DOHH2 (cell line): ENCODE results near the gene WHAMM.

Source experiments
- H3F3A ChIP-seq: fragments of 200-600 bp; sonication (generic), shearing (Covaris generic); 2 replicates; pipeline ENCODE4 v1.6.0; 2016; ENCODE audit warnings: antibody characterized with exemption, mild to moderate bottlenecking; ENCODE audit not compliant: control insufficient read depth, insufficient read depth
- H3K27ac ChIP-seq: fragments of 200-600 bp; sonication (generic); 2 replicates; pipeline ENCODE4 v1.5.1; 2014; ENCODE audit warnings: low read depth, mild to moderate bottlenecking, low read length, moderate library complexity
- H3K27me3 ChIP-seq: fragments of 200-600 bp; sonication (generic); 2 replicates; pipeline ENCODE4 v1.6.1; 2014; ENCODE audit warnings: mild to moderate bottlenecking, low read length, mixed read lengths; ENCODE audit not compliant: control insufficient read depth
- H3K36me3 ChIP-seq: fragments of 200-600 bp; sonication (generic); 2 replicates; pipeline ENCODE4 v1.6.1; 2014; ENCODE audit warnings: mild to moderate bottlenecking, low read length, moderate library complexity, mixed read lengths; ENCODE audit not compliant: control insufficient read depth
- H3K4me1 ChIP-seq: fragments of 200-600 bp; sonication (generic); 2 replicates; pipeline ENCODE4 v1.6.1; 2014; ENCODE audit warnings: mild to moderate bottlenecking, low read length, mixed read lengths; ENCODE audit not compliant: control insufficient read depth
- H3K4me2 ChIP-seq: fragments of 200-600 bp; sonication (generic); 2 replicates; pipeline ENCODE4 v1.6.0; 2014; ENCODE audit warnings: mild to moderate bottlenecking, low read length, moderate library complexity
- H3K4me3 ChIP-seq: fragments of 200-600 bp; sonication (generic); 2 replicates; pipeline ENCODE4 v1.5.1; 2014; ENCODE audit warnings: mild to moderate bottlenecking, low read length, mixed read lengths
- H3K79me2 ChIP-seq: fragments of 200-600 bp; sonication (generic); 2 replicates; pipeline ENCODE4 v1.6.1; 2014; ENCODE audit warnings: mild to moderate bottlenecking, low read length, mixed read lengths; ENCODE audit not compliant: control insufficient read depth
- H3K9me2 ChIP-seq: fragments of 200-600 bp; sonication (generic); replicated peaks from 2 replicates; pipeline ENCODE4 v1.6.1; 2014; ENCODE audit warnings: mild to moderate bottlenecking, low read length, mixed read lengths; ENCODE audit not compliant: control insufficient read depth
- H3K9me3 ChIP-seq: fragments of 200-600 bp; sonication (generic); 2 replicates; pipeline ENCODE4 v1.6.1; 2014; ENCODE audit warnings: antibody characterized with exemption, low read length, mixed read lengths; ENCODE audit not compliant: control insufficient read depth, insufficient read depth
- H4K20me1 ChIP-seq: fragments of 200-600 bp; sonication (generic); 2 replicates; pipeline ENCODE4 v1.6.0; 2014; ENCODE audit warnings: low read depth, mild to moderate bottlenecking, antibody characterized with exemption, low read length, moderate library complexity; ENCODE audit not compliant: control insufficient read depth, insufficient read depth
- EZH2phosphoT487 ChIP-seq: fragments of 200-600 bp; sonication (generic); IDR thresholded peaks from 2 replicates; pipeline ENCODE4 v1.6.1; 2017; ENCODE audit warnings: borderline replicate concordance, mild to moderate bottlenecking, antibody characterized with exemption, low read length, moderate library complexity, mixed read lengths
- TF ChIP-seq, protein P1 (sequence below): fragments of 200-600 bp; sonication (generic); IDR thresholded peaks from one replicate; pipeline ENCODE4 v1.5.1; 2014; ENCODE audit warnings: antibody characterized with exemption, mild to moderate bottlenecking, low read depth, low read length; ENCODE audit not compliant: poor library complexity, severe bottlenecking

Gene WHAMM

GRCh38 chr15:82809308-82810060 lies at the start of gene WHAMM:
WHAMM (plus strand) TSS chr15:82809628; CDS start chr15:82809727, 99 bp downstream.
- peak within 1 kb of the TSS; percentile 92 for H3K4me3 ChIP-seq
- H3F3A ChIP-seq, result peaks cover 34% of the 10 kb centered on the region
- H3K79me2 ChIP-seq, result peaks cover 49% of the 10 kb centered on the region
- no peaks in the 10 kb centered on the region for H3K27me3 ChIP-seq
- H3K9me2 ChIP-seq, result no peaks in the 10 kb centered on the region
- H4K20me1 ChIP-seq, result peaks cover 4% of the 10 kb centered on the region; the same call in 1 of the 2 replicates
- peaks cover 31% of the 10 kb centered on the region for H3K36me3 ChIP-seq
- peak within 1 kb of the TSS; percentile 79 for H3K4me2 ChIP-seq
- peak within 1 kb of the TSS; percentile 80 for H3K27ac ChIP-seq
- TF ChIP-seq, protein P1, sequence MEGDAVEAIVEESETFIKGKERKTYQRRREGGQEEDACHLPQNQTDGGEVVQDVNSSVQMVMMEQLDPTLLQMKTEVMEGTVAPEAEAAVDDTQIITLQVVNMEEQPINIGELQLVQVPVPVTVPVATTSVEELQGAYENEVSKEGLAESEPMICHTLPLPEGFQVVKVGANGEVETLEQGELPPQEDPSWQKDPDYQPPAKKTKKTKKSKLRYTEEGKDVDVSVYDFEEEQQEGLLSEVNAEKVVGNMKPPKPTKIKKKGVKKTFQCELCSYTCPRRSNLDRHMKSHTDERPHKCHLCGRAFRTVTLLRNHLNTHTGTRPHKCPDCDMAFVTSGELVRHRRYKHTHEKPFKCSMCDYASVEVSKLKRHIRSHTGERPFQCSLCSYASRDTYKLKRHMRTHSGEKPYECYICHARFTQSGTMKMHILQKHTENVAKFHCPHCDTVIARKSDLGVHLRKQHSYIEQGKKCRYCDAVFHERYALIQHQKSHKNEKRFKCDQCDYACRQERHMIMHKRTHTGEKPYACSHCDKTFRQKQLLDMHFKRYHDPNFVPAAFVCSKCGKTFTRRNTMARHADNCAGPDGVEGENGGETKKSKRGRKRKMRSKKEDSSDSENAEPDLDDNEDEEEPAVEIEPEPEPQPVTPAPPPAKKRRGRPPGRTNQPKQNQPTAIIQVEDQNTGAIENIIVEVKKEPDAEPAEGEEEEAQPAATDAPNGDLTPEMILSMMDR, result no peak
- no peak for TF ChIP-seq EZH2phosphoT487
- H3K4me1 ChIP-seq, result peaks cover 52% of the 10 kb centered on the region
- H3K9me3 ChIP-seq, result no peaks in the 10 kb centered on the region

DNA sequence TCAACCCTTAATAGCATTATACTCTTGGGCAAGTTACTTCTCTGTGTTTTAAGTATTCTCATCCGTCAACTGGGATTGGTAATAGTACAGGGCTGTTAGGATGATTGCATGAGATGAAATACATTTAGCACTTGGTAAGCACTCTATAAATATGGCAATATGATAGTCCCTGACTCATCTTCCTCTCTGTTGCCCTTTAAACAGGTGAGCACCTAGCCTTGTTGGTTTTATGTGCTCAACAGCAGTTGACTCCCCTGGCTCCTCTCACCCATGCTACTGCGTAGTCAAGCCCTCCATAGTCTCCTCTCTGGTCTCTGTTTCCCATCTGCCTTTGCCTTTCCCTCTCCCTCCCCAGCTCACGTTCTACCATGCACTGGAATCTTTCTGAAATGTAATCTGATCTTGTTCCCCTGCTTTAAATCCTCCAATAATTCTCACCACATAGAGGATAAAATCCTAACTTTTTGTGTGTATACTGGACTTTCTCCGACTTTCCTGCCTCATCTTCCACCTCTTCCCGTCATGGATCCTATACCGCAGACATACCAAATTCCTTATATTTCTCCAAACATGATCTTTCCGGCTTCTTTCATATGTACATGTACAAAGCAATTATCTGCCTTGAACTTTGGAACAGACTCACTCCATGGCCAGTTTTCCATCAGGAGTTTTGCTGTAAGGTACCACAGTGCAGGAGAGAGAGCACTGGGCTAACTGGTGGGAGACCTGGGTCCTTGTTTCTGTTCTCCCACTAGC lies 45.9 kb upstream of the WHAMM start:
- Histone ChIP-seq H3K4me2 (no peak overlapping the region), H3K27me3 (no peaks in the 10 kb centered on the region), H4K20me1 (peaks cover 5% of the 10 kb centered on the region; the same call in 1 of the 2 replicates), H3K79me2 (peaks cover 11% of the 10 kb centered on the region; the same call in 1 of the 2 replicates), H3K36me3 (peaks cover 55% of the 10 kb centered on the region), H3K4me3 (no peak overlapping the region), H3K9me3 (no peaks in the 10 kb centered on the region), H3K4me1 (peaks cover 14% of the 10 kb centered on the region), H3K27ac (no peak overlapping the region), H3K9me2 (no peaks in the 10 kb centered on the region), H3F3A (no peaks in the 10 kb centered on the region; the same call in 1 of the 2 replicates)
- TF ChIP-seq, protein P1, result no peak
- TF ChIP-seq EZH2phosphoT487, result no peak

GRCh38 chr15:82764117-82764490 lies 45.3 kb upstream of the WHAMM start:
- Histone ChIP-seq H3K79me2 (peaks cover 8% of the 10 kb centered on the region; the same call in 1 of the 2 replicates), H3K4me3 (no peak overlapping the region), H3K4me2 (no peak overlapping the region), H3K4me1 (peaks cover 14% of the 10 kb centered on the region), H3K36me3 (peaks cover 50% of the 10 kb centered on the region), H3K9me2 (no peaks in the 10 kb centered on the region), H4K20me1 (peaks cover 5% of the 10 kb centered on the region; the same call in 1 of the 2 replicates), H3K9me3 (no peaks in the 10 kb centered on the region), H3K27me3 (no peaks in the 10 kb centered on the region), H3F3A (no peaks in the 10 kb centered on the region; the same call in 1 of the 2 replicates), H3K27ac (no peak overlapping the region)
- no peak for TF ChIP-seq EZH2phosphoT487
